Caco-2 (cell line): ENCODE data around the gene C20orf202. TPM values are rescaled to one million over a fixed set of nuclear protein-coding genes. Genes with fewer than 3 reads are reported as not detected.

Experiments used
- BruUV-seq: library from RNA; stranded (reverse); fragments of 400-500 nt; replicated peaks from 2 replicates; lab custom pipeline; 2021; lab: Mats Ljungman, UMichigan
- CTCF ChIA-PET: fragments of 300-600 bp; sonication (Branson Sonifier 250); formaldehyde crosslinking; loops from one replicate; lab custom pipeline; 2022; ENCODE audit warnings: antibody characterized with exemption; lab: Charles Lee
- POLR2A ChIA-PET: fragments of 300-600 bp; sonication (Branson Sonifier 250); formaldehyde crosslinking; loops from one replicate; lab custom pipeline; 2022; ENCODE audit warnings: antibody characterized with exemption; lab: Charles Lee
- DNase-seq, 2 experiments: peaks; one replicate each; pipeline versions ENCODE4 v3.0.0 to v3.0.0-alpha.2; 2020 to 2022
- H3K27me3 ChIP-seq: replicated peaks from 2 replicates; pipeline ENCODE4 v1.6.0; 2011; ENCODE audit warnings: low read length; ENCODE audit not compliant: control insufficient read depth, insufficient read depth
- H3K36me3 ChIP-seq: 2 replicates; pipeline ENCODE4 v1.5.1; 2011; ENCODE audit warnings: low read length; ENCODE audit not compliant: control insufficient read depth, insufficient read depth
- H3K4me1 ChIP-seq: fragments of 250-450 bp; sonication (Bioruptor Pico); 2 replicates; pipeline ENCODE4 v1.5.1; 2020; ENCODE audit warnings: mild to moderate bottlenecking
- H3K4me3 ChIP-seq: 2 replicates; pipeline ENCODE4 v1.5.1; 2011; ENCODE audit warnings: low read depth, mild to moderate bottlenecking, control low read depth, low read length
- H3K9me3 ChIP-seq: fragments of 250-450 bp; sonication (Bioruptor Pico); 2 replicates; pipeline ENCODE4 v1.5.1; 2020; ENCODE audit warnings: mild to moderate bottlenecking, moderate library complexity
- H3K27ac Mint-ChIP-seq: one replicate; pipeline ENCODE4 v1.8.0; 2022; ENCODE audit warnings: mixed read lengths; ENCODE audit not compliant: unreplicated experiment
- H3K27me3 Mint-ChIP-seq: one replicate; pipeline ENCODE4 v1.8.0; 2022; ENCODE audit warnings: mixed read lengths; ENCODE audit not compliant: insufficient read depth, unreplicated experiment
- H3K36me3 Mint-ChIP-seq: one replicate; pipeline ENCODE4 v1.8.0; 2022; ENCODE audit warnings: mild to moderate bottlenecking, mixed read lengths; ENCODE audit not compliant: insufficient read depth, unreplicated experiment
- H3K4me1 Mint-ChIP-seq: one replicate; pipeline ENCODE4 v1.8.0; 2022; ENCODE audit warnings: low read depth, mixed read lengths; ENCODE audit not compliant: unreplicated experiment
- H3K4me3 Mint-ChIP-seq: one replicate; pipeline ENCODE4 v1.8.0; 2022; ENCODE audit warnings: mild to moderate bottlenecking, moderate library complexity, mixed read lengths; ENCODE audit not compliant: unreplicated experiment
- H3K9me3 Mint-ChIP-seq: one replicate; pipeline ENCODE4 v1.8.0; 2022; ENCODE audit warnings: mixed read lengths; ENCODE audit not compliant: unreplicated experiment
- intact Hi-C: fragments of 100-400 bp; cut with micrococcal nuclease; formaldehyde crosslinking; loops from one replicate; pipeline ENCODE4 v1.10.0; 2022; ENCODE audit not compliant: unreplicated experiment
- total RNA-seq: library from RNA; stranded (reverse); gene quantifications from 2 replicates; pipeline ENCODE4 v1.2.3, GENCODE V29; 2022
- TF ChIP-seq, protein P1 (sequence below), 2 experiments: fragments of 200-600 bp in 1 of 2; IDR thresholded peaks; 1 replicate in 1 of 2; 2 replicates in 1 of 2; pipeline versions ENCODE4 v1.5.1 to v1.8.0; 2011 to 2022; ENCODE audit warnings: antibody characterized with exemption in 1 of 2, control low read depth in 1 of 2, inconsistent platforms in 1 of 2, low read depth in 1 of 2, low read length in 1 of 2, mild to moderate bottlenecking in 1 of 2, moderate library complexity in 1 of 2; ENCODE audit not compliant: insufficient read depth in 1 of 2, severe bottlenecking in 1 of 2, unreplicated experiment in 1 of 2

The C20orf202 gene
- total RNA-seq, 1 experiment from 2014 or later: not detected

DNA sequence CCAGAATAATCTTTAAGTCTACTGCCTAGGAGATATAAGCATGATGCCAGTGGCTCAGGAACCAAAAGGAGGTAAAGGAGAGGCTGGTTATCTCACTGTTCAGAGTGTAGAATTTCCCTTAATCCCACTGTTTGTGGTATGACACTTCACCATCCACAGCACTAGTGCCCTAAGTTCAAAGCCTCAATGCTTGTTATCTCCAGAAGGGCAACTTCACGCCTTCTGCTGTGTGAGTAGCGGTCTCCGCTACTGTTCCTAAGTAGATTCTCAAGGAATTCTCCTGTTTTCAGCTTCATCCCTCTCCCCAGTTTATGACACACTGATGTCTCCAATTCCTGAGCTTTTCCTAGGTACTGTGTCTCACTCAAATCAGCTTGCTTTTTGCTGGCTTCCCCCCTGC is 49.2 kb downstream of the C20orf202 start:
- peaks cover 11% of the 10 kb centered on the region for H3K27me3 Mint-ChIP-seq
- no peaks in the 10 kb centered on the region for H3K4me1 ChIP-seq
- H3K36me3 Mint-ChIP-seq: no peaks in the 10 kb centered on the region
- H3K4me1 Mint-ChIP-seq: no peaks in the 10 kb centered on the region
- DNase-seq: no peak
- TF ChIP-seq, protein P1, sequence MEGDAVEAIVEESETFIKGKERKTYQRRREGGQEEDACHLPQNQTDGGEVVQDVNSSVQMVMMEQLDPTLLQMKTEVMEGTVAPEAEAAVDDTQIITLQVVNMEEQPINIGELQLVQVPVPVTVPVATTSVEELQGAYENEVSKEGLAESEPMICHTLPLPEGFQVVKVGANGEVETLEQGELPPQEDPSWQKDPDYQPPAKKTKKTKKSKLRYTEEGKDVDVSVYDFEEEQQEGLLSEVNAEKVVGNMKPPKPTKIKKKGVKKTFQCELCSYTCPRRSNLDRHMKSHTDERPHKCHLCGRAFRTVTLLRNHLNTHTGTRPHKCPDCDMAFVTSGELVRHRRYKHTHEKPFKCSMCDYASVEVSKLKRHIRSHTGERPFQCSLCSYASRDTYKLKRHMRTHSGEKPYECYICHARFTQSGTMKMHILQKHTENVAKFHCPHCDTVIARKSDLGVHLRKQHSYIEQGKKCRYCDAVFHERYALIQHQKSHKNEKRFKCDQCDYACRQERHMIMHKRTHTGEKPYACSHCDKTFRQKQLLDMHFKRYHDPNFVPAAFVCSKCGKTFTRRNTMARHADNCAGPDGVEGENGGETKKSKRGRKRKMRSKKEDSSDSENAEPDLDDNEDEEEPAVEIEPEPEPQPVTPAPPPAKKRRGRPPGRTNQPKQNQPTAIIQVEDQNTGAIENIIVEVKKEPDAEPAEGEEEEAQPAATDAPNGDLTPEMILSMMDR (IDR thresholded peaks at IDR 0.05; ENCODE audit: insufficient read depth in 1 of 2, low read depth in 1 of 2, low read length in 1 of 2, severe bottlenecking in 1 of 2, unreplicated experiment in 1 of 2): no peak
- no TSS peak for BruUV-seq
- POLR2A ChIA-PET: no interaction called here
- no peaks in the 10 kb centered on the region for H3K36me3 ChIP-seq
- H3K4me3 ChIP-seq: no peak overlapping the region
- H3K4me3 Mint-ChIP-seq: no peak overlapping the region
- intact Hi-C loops: no loop called here
- H3K27ac Mint-ChIP-seq: no peak overlapping the region
- CTCF ChIA-PET: no interaction called here
- H3K27me3 ChIP-seq: no peaks in the 10 kb centered on the region
- peaks cover 13% of the 10 kb centered on the region for H3K9me3 ChIP-seq
- H3K9me3 Mint-ChIP-seq: peaks cover 14% of the 10 kb centered on the region

DNA sequence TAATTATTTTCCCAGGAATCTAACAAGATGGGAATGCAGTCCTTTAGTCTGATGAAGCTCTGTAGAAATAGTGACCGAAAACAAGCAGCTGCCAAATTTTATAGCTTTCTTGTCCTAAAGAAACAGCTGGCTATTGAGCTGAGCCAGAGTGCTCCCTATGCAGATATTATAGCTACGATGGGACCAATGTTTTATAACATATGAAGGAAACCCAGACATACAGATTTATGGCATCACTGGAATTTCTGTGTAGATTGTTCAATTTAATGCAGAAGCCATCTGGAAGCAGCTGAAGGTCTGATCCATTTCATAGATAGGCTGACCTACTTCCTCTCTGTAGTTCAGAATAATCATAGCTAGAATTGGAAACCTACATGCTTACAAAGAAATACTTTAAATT is 51.0 kb downstream of the C20orf202 start:
- ChIA-PET POLR2A (no interaction called here), CTCF (no interaction called here)
- Histone ChIP-seq H3K4me1 (no peaks in the 10 kb centered on the region), H3K36me3 (no peaks in the 10 kb centered on the region), H3K9me3 (peaks cover 13% of the 10 kb centered on the region), H3K4me3 (no peak overlapping the region), H3K27me3 (no peaks in the 10 kb centered on the region)
- peaks cover 10% of the 10 kb centered on the region for H3K27me3 Mint-ChIP-seq
- intact Hi-C loops: no loop called here
- H3K27ac Mint-ChIP-seq: no peak overlapping the region
- no TSS peak for BruUV-seq
- TF ChIP-seq, protein P1 (IDR thresholded peaks at IDR 0.05; ENCODE audit: insufficient read depth in 1 of 2, low read depth in 1 of 2, low read length in 1 of 2, severe bottlenecking in 1 of 2, unreplicated experiment in 1 of 2): no peak
- no peak for DNase-seq
- H3K4me1 Mint-ChIP-seq: no peaks in the 10 kb centered on the region
- no peaks in the 10 kb centered on the region for H3K36me3 Mint-ChIP-seq
- peaks cover 14% of the 10 kb centered on the region for H3K9me3 Mint-ChIP-seq
- H3K4me3 Mint-ChIP-seq: no peak overlapping the region

DNA sequence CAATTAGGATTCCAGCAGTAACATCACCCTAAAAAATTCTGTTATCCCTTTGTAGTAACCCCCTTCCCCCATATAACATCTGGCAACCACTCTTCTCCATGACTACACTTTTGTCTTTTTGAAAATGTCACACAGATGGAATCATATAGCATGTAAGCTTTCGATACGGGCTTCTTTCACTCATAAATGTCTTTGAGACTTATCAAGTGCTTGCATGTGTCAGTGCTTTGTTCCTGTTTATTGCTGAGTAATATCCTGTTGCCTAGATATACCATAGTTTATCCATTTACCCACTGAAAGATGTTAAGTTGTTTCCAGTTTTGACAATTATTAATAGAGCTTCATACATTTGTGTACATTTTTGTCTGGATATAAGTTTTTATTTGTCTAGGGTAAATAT is 52.4 kb downstream of the C20orf202 start:
- no peaks in the 10 kb centered on the region for H3K36me3 Mint-ChIP-seq
- H3K27me3 Mint-ChIP-seq: peaks cover 9% of the 10 kb centered on the region
- TF ChIP-seq, protein P1 (IDR thresholded peaks at IDR 0.05; ENCODE audit: insufficient read depth in 1 of 2, low read depth in 1 of 2, low read length in 1 of 2, severe bottlenecking in 1 of 2, unreplicated experiment in 1 of 2): no peak
- no peaks in the 10 kb centered on the region for H3K36me3 ChIP-seq
- H3K4me3 ChIP-seq: no peak overlapping the region
- peaks cover 13% of the 10 kb centered on the region for H3K9me3 ChIP-seq
- no peak overlapping the region for H3K27ac Mint-ChIP-seq
- POLR2A ChIA-PET: no interaction called here
- no peaks in the 10 kb centered on the region for H3K4me1 Mint-ChIP-seq
- H3K9me3 Mint-ChIP-seq: peaks cover 10% of the 10 kb centered on the region
- no peaks in the 10 kb centered on the region for H3K27me3 ChIP-seq
- CTCF ChIA-PET: no interaction called here
- DNase-seq: no peak
- no TSS peak for BruUV-seq
- no peak overlapping the region for H3K4me3 Mint-ChIP-seq
- no peaks in the 10 kb centered on the region for H3K4me1 ChIP-seq
- intact Hi-C loops: no loop called here

Other genes starting within 250 kb of the C20orf202 start
- 0.26 and 0.41 TPM in 2 replicates for gene RSPO4, start 201.1 kb upstream of the C20orf202 start, total RNA-seq
- gene PSMF1, start 84.9 kb upstream of the C20orf202 start, total RNA-seq: 121 and 141 TPM in 2 replicates
- 6.9 and 7.8 TPM in 2 replicates for gene TMEM74B, start 18.5 kb upstream of the C20orf202 start, total RNA-seq
- gene RAD21L1, start 22.6 kb downstream of the C20orf202 start, total RNA-seq: not detected in 2 replicates
- 0.28 and 0.36 TPM in 2 replicates for gene SNPH, start 62.8 kb downstream of the C20orf202 start, total RNA-seq
- gene SDCBP2, start 125.7 kb downstream of the C20orf202 start, total RNA-seq: 1.4 and 2.0 TPM in 2 replicates
- 220 and 228 TPM in 2 replicates for gene FKBP1A, start 189.6 kb downstream of the C20orf202 start, total RNA-seq